GM18517 (cell line): ENCODE measurements around the gene CEMIP2.

Experiments
- ATAC-seq: cut with Tn5 transposase; IDR thresholded peaks from one replicate; pipeline ENCODE4 v1.9.1; 2021; ENCODE audit warnings: mild to moderate bottlenecking, moderate library complexity; ENCODE audit not compliant: unreplicated experiment

Gene CEMIP2

GRCh38 chr9:71647094-71647591 lies 121.2 kb downstream of the CEMIP2 start:
- no peak for ATAC-seq

- no peak for ATAC-seq
Measured at GRCh38 chr9:71646131-71646530, 122.2 kb downstream of the CEMIP2 start.

GRCh38 chr9:71644819-71645362 lies 123.4 kb downstream of the CEMIP2 start:
- no peak for ATAC-seq

- ATAC-seq = no peak
Measured at GRCh38 chr9:71643330-71643729, 125.0 kb downstream of the CEMIP2 start.

- ATAC-seq = no peak
Measured at GRCh38 chr9:71642056-71642455, 126.3 kb downstream of the CEMIP2 start.

- no peak for ATAC-seq
Measured at GRCh38 chr9:71638627-71639026, 129.7 kb downstream of the CEMIP2 start.

GRCh38 chr9:71637926-71638325 lies 130.4 kb downstream of the CEMIP2 start:
- no peak for ATAC-seq

- ATAC-seq = no peak
Measured at GRCh38 chr9:71637375-71637774, 130.9 kb downstream of the CEMIP2 start.

- no peak for ATAC-seq
Measured at GRCh38 chr9:71636143-71636839, 132.0 kb downstream of the CEMIP2 start.

GRCh38 chr9:71634752-71635151 lies 133.6 kb downstream of the CEMIP2 start:
- ATAC-seq = no peak
